ENCODE data around the gene TREX2.

TREX2 gene, protein sequence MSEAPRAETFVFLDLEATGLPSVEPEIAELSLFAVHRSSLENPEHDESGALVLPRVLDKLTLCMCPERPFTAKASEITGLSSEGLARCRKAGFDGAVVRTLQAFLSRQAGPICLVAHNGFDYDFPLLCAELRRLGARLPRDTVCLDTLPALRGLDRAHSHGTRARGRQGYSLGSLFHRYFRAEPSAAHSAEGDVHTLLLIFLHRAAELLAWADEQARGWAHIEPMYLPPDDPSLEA

DNA sequence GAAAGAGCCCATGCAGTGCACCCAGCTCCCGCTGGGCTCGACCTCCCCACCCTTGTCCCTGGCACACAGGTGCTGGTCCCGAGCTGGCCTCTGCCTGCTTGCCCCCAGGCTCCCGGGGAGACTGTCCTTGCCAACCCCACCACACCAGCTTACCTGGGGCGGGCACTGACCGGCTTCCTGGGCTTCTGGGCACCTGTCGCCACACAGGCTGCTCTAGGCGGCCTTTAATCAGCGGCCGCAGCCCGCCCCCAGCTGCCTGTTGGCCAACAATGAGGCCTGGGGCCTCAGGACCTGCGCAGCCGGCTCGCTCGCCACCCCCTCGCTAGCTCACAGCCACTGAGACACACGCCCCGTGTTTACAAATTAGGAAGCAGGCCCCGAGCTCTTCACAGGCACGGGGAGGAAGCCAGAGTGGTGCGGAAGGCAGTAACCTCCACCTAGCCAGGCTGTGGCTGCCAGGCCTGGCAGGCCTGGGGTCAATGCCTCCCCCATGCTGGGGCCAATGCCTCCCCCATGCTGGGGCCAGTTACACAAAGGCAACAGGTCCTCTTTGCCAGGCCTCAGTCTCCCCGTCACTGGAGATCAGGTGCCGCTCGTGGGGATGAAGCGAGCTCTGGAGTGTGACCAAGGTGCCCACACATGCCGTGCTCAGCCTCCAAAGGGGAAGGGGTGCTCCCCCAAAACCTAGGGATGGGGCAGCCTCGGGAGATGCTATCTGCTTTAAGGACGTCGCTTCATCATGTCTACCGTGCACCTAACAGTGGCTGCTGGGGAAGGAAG lies at the start of gene TREX2:
Gene TREX2, minus strand, starts transcription at position 201 of the 780 bp plus-strand sequence. CDS start 626 bp downstream, outside the sequence.
- DNase-seq = no peak

DNA sequence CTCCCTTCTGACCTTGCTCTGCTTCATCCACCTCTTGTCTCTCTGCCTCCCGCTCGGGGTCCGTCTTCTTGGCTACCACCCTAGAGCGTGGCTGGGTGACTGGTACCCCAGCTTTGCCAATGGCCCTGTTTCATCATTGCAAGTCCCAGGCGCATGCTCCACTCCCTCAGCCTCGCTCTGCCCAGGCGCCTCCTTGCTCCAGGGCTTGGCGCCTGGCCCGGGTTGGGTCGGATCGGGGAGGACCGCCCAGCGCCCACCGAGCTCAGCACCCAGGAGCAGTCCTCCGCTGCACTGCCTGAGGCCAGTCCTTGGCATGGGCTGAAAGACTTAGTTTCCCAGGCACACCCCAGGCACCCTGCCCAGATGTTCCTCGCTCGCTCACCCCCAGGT lies 49.5 kb upstream of the TREX2 start:
- DNase-seq = no peak

DNA sequence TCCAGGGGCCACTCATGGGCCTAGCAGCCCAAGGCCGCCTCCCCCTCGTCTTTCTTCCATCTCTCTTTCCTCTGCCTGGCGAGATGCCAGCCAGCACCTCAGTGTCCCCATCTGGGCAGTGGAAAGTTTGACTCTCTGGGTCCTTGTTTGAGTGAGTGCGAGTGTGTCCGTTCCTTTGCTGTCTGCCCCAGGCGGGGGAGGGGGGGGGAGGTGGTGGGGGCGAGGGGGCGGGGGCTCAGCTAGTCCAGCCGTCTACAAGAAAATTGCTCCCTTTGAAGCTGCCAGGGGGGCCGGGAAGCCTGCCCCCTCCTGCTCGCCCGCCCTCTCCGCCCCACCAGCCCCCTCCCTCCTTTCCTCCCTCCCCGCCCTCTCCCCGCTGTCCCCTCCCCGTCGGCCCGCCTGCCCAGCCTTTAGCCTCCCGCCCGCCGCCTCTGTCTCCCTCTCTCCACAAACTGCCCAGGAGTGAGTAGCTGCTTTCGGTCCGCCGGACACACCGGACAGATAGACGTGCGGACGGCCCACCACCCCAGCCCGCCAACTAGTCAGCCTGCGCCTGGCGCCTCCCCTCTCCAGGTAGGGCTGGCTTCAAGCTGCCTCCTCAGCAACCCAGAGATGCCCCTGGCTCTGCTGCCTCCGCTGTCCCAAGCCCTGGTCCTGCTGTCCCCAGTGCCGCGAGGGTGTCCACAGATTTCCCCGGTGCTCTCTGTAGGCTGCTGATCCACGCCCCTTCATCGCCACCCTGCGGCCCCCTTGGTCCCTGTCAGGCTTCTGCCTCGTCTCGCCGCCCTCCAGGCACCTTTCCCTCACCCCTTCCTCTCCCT lies 48.9 kb upstream of the TREX2 start, which contains the start of gene BGN:
Gene BGN, plus strand, starts transcription at position 440 of the 821 bp plus-strand sequence. CDS start 9,652 bp downstream, outside the sequence.
- no peak for DNase-seq

DNA sequence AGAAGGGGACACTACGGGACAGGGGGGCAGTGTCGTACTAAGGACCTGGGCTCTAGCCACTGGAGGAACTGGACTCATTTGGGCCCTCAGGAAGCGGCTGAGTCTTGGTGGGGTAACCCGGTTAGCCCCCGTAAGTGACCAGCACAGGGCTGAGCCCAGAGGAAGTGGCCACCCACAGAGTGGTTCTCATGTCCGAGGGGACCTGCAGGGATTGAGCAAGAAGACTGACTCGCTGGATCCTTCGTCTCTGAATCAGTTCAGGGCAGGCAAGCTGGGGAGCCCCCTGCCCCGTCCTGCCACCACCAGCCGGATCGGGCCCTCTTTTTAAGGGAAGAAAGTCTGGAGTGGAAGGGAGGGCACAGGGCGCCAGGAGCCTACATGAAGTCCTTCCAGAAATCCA lies 48.2 kb upstream of the TREX2 start:
- DNase-seq = peak; percentile 1

DNA sequence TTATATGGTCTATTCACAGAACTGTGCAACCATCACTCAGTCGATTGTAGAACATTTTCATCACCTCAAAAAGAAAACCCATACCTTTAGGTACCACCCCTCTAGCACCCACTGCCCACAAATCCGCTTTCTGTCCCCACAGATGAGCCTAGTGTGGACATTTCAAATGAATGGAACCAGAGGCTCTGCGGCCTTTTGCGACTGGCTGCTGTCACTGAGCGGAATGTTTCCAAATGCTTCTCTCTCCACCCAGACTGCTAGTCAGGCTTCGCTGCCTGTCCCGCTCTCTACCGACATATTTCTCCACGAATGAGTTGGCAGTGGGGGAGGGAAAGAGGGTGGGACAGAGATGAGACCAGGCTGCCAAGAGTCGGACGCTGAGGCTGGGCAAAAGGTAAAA lies 47.2 kb upstream of the TREX2 start:
- DNase-seq = no peak

DNA sequence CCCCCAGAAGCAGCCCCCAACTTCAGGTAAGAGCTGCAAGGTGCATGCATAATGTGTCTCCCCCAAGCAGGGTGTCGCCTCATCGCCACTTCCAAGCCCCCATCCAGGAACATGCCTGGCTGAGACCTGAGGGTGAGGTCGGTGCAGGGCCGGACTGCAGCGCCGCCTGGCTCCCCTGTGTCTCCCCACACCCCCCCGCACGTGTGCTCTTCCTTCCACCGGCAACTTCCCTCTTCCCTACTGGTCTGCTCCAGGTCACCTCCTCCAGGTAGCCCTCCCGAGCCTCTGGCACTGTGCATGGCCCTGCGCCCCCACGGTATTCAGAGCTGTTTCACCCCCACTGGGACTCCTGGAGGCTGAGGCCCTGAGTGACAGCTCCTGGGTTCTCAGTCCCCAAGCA lies 46.7 kb upstream of the TREX2 start:
- no peak for DNase-seq

DNA sequence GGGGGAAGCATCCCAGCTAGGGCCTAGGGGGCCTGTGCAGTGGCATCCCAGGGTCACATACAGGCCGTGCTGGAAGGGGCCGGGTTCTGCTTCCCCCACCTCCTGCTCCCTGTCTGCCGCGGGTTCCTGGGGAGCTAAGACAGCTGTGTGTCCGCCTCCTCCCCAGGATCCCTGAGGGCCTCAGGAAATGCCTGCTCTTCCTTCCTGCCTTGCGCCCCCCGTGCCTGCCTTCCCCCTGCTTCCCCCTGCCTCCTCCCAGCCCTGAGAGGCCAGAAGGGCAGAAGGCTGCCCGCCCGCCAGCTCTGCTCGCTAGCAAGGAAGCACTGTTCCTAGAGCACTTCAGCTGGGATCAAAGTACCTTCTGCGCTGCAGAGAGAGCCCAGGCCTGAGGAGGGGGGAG lies 46.1 kb upstream of the TREX2 start:
- DNase-seq = no peak

DNA sequence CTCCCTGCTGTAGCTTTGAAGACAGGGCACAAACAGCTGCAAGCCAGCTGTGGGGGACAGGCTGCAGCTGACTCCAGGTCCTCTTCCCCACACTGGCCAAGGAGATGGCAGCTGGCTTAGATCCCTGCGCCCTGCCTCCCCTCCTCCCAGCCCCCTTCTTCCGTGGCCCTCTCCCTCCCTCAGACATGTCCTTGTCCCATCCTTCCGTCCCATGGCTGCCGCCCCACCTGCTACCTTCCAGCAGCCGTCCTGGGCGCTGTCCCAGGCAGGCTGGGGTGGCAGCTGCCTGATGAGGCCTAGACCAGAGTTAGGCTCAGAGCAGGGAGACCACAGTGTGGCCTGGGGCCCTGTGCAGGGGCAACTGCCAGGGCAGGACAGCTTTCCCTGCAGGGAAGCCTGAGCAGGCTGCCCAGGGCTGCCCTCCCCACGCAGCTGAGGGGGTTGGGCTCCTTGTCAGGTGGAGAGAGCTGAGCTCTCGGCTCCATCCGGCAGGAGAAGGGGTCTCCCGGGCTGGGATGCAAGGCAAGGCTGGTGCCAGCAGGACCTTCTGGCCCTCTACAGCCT lies 45.6 kb upstream of the TREX2 start:
- no peak for DNase-seq

DNA sequence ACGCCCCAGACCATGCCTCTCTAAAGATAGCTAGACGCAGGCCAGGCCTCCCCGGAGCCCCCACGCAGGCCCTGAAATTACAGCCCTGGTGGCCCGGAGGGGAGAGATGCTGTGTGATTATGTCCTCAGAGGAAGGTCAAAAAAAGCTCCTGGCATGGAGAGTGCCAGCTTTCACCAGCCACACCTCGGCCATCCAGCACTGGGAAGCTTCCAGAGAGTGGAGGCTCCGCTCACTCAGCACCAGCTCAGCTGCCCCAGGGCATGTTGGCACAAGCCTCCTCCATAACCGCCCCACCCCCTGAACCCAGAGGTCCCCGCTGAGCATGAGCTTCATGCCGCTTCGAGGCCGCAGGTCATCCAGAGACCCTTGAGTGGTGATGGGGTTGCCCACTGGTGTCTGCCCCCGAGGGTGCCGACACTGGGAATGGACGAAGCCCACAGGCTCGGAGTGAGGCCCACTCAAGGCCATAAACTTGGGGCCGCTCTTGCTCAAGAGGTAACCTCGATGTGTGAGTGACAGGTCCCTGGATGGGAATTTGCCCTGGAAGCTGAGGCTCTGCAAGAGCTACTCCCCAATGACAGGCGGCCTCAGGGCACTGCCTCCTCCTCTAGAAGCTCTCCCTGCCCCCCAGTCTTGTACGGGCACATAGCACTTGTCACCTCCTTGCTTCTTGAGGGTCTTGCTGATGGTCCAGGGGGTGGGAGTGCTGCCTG lies 44.5 kb upstream of the TREX2 start:
- no peak for DNase-seq

DNA sequence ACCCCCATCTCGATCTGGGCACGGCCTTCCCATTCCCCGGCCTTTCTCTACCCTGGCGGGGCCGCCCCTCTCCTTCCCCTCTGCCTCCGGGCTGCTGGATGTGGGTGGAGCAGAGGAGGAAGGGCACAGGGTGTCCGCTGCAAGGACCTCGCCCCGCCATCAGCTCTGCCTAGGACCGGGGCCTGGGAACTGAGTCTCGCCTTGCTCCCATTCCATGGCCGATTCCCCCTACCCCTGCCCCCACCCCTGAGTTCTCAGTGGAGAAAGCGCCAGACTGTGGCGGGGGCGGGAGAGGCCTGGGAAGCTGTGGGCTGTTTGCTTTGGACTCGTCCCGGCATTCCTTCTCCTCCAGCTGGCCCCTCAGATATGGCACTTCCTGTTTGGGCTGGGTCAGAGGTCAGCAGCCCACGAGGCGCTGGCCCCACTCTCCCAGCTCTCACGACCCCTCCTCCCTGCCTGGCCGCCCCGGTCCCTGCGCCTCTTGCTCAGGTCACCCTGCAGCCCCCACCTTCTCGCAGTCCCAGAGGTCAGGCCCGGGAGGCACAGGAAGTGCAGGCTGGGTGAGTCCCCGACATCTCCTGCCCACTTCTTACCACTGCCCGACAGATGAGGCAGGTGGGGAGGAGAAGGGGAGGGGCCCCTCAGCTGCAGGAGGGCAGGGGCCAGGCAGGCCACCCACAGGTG lies 42.5 kb upstream of the TREX2 start:
- DNase-seq = no peak

DNA sequence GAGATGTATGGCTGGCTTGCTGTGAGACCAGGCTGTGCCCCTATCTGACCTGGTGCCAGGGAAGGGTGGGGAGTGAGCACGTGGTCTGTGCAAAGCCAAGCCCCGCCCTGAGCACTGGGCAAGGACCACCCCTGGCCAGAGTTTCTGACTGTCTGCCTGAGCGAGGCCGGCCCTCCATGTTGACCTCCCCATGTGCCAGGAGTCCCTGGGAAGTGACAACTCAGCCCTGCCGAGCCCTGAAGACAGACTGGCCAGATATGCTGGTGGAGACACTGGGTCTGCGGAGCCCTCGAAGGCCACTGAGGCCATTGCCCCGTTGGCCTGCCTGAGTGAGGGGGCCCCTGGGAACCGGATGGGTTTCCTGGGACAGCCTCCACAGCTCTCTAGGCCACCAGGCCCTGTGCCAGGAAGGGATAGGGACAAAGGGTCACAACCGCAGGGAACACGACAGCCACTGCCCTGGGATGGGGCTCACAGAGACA lies 41.8 kb upstream of the TREX2 start:
- DNase-seq = no peak

DNA sequence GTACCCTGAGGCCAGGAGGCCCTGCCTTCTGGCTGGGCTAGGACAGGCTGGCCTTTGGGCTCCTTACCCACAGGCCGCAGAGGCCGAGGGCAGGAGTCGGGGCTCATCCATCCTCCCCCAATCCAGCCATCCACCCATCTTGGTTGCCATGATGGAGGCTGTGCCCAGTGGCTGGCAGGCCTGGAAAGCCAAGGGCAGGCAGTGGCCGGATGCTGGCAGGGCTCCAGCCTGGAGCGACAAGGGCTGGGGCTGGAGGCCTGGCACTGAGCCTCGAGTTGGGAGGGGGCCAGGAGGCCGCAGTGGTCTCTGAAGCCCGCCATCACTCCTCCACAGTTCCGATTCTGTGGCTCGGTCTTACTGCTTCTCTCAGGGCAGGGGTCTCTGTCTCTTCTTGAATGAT lies 40.3 kb upstream of the TREX2 start:
- DNase-seq = no peak

DNA sequence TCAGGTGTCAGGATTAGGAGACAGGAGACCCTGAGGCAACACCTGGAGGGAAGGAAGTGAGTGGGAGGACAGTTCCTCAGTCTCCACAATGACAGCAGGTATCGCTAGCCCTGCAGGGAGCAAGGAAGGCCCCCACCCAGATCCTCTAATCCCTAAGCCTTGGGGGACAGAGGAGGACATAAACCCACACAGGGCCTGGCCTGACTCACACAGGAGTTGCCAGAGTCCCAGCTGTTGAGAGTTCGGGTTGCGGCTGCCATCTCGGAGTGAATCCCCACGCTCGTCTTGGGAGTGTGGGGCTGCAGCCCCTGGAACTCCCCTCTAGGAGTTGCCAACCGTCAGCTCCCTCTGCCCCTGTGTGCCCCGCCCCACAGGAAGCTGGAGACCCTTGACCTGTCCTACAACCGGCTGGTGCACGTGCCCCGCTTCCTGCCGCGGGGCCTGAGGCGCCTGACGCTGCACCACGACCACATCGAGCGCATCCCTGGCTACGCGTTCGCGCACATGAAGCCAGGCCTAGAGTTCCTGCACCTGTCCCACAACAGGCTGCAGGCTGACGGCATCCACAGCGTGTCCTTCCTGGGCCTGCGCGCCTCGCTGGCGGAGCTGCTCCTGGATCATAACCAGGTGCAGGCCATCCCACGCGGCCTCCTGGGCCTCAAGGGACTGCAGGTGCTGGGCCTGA lies 39.7 kb upstream of the TREX2 start:
- DNase-seq = no peak

DNA sequence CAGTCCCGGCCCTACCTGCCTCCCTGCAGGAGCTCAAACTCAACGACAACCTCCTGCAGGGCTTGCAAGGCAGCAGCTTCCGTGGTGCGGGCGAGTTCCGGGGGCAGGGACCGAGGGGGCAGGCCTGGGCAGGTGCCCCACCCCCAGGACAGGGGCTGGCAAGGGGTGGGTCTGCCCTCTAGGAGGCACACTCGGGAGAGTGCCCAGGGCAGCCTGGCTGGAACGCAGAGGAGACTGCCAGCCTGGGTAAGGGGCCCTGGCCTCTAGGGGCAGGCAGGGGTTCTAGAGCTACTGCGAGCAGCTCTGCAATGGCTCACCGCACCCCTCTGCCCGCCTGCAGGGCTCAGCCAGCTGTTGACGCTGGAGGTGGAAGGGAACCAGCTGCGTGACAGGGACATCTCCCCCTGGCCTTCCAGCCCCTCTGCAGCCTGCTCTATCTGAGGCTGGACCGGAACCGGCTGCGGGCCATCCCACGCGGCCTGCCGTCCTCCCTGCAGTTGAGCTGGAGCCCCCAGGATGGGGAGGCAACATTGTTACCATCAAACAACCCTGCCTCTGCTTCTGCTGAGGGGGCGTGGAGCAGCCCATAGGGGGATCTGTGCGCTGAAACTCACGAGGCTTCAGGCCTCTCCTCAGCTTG lies 36.6 kb upstream of the TREX2 start:
- DNase-seq = no peak

DNA sequence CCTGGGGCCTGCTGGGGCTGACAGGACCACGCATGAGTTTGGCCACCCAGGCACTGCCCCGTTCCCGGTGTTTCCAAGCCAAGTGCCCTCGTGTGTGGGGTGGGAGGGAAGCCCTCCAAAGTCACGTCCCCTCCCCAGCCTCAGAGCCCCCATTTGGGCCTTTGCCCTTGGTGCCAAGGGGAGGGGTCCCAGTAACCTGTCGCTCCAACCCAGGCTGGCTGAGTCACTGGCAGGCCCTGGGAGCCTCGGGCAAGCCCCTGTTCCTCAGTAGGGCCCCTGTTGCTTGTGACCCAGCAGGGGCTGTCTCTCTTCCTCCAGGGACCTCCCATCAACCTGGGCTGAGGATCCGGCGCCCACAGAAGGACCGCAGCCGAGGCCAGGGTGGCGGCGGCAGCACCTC lies 35.2 kb upstream of the TREX2 start:
- DNase-seq = no peak

DNA sequence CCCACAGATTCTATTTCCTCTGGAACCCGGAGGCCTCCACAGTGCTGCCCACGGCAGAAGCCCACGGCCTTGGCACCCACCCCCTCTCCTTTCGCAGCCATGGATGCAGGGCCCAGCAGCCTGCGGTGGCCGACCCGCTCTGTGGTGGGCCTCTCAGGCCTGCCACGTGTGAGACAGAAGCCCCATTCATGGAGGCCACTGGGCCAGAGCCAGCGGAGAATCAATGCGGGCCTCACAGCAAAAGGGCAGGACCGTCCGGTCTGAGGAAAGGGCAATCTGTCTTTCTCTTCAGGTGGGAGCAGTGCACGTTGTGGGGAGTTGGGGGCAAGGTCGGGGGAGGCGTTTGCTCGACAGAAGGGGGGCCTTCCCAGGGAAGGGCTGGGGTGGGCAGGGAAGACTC lies 32.9 kb upstream of the TREX2 start:
- DNase-seq = no peak

DNA sequence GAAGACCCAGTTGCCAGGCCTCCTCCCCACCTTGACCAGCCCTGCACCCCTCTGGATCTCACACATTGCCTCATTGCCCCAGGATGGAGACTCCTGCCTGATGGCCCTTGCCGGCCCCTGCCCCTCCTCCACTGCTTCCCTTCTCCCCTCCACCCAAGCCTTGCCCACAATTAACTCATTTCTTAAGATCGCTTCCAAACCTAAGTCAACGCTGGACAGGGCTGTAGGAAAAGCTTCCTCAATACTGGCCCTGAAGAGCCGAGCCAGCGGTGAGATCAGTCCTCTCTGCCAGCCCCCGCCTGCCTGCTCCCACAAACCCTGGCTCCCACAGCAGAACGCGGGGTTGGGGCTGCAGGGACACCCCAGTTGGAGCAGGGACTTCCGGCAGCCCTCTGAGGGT lies 32.0 kb upstream of the TREX2 start:
- no peak for DNase-seq

DNA sequence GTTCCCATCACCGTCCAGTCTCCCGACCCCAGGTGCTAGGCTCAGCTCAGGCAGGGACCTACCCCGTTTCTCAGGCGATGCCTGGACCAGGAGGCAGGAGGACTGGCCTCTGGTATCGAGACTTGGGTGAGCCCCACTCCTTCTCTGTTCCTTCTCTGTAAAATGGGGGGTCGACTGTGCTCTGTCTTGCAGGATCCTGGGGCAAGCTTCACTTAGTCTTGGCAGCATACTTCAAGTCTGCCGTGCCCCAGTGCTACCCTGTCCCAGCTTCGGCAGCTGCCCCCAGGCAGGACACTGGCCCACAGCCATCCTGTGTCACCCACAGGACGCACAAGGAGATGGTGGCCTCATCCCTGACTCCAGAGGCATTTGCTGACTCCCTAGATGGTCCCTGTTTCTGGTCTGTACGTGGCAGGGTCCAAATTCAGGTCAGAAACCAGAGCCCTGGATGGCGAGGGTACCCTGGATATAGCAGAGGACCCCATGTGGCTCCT lies 31.6 kb upstream of the TREX2 start:
- no peak for DNase-seq

DNA sequence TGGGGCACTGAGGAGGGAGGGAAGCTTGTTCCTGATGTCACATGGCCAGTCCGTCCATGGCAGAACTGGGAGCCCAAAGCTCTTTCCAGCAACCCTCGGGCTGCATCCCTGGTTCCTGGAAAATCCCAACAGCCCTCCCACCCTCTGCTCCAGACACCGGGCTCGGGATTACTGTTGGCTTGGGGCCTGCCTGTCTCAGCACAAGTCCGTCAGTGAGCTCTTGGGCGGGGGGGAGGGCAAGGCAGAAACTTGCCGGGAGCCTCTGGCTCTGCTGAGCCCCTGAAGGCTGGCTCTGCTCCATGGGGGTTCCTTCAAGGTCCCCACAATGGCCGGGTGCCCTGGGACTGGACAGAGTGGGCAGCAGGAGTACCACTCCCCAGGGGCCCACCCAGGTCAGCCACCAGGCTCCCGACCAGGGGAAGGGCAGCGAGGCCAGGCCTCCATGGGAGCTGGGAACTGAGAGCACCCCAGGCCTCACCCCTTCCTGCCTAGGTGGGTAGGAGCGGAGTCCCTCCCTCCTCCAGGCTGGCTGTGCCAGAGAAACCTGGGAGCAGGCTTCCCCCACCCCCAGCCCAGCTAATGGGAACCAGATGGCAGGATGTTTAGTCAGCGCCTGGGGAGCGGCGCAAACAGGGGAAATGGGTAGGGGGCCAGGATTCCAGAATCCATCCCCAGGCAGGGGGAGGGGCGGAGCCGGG lies 31.0 kb upstream of the TREX2 start:
- DNase-seq = no peak

DNA sequence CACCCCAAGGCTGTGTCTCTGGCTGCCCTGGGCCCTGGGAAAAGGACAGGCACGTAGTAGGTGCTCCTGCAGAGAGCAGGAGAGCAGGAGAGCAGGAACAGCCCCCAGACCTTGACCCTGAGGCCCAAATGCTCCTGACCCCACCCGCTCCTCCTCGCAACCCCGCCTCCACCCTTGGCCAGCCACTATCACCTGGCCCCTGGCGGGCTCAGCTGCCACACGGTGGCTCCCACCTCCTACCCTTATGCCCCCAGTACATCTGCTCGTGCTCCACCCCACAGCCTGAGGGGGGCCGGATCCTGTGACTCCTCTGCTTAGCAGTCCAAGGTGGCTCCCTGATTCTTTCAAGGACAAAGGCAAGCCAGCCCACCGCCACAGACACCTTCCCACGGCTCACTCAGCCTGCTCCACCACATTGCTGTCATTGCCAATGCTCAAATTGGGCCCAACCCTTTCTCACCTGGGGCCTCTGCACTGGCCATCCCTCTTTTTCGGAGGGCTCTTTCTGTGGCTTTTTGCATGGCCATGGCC lies 30.0 kb upstream of the TREX2 start:
- no peak for DNase-seq
